MM.1S (cell line): ENCODE data around the gene TAF1L.

Experiments
- EZH2 ChIP-seq: fragments of 300-600 bp; sonication (generic); optimal IDR thresholded peaks from 2 replicates; pipeline ENCODE3; 2017; ENCODE audit warnings: low read depth, mild to moderate bottlenecking, antibody characterized with exemption, low read length, mixed read lengths
- EZH2phosphoT487 ChIP-seq: fragments of 300-600 bp; sonication (generic); IDR thresholded peaks from 2 replicates; pipeline ENCODE4 v1.6.1; 2018; ENCODE audit warnings: antibody characterized with exemption, low read length
- TF ChIP-seq, protein P1 (sequence below): fragments of 300-600 bp; sonication (generic); IDR thresholded peaks from 2 replicates; pipeline ENCODE4 v1.5.1; 2016; ENCODE audit warnings: antibody characterized with exemption, low read length, mixed read lengths

- TF ChIP-seq, protein P1, sequence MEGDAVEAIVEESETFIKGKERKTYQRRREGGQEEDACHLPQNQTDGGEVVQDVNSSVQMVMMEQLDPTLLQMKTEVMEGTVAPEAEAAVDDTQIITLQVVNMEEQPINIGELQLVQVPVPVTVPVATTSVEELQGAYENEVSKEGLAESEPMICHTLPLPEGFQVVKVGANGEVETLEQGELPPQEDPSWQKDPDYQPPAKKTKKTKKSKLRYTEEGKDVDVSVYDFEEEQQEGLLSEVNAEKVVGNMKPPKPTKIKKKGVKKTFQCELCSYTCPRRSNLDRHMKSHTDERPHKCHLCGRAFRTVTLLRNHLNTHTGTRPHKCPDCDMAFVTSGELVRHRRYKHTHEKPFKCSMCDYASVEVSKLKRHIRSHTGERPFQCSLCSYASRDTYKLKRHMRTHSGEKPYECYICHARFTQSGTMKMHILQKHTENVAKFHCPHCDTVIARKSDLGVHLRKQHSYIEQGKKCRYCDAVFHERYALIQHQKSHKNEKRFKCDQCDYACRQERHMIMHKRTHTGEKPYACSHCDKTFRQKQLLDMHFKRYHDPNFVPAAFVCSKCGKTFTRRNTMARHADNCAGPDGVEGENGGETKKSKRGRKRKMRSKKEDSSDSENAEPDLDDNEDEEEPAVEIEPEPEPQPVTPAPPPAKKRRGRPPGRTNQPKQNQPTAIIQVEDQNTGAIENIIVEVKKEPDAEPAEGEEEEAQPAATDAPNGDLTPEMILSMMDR: no peak
- TF ChIP-seq EZH2phosphoT487 (no peak), EZH2 (no peak)
Observed at GRCh38 chr9:32584784-32585183, 50.7 kb downstream of the TAF1L start.
